PFSK-1 (cell line): ENCODE results near the gene HOXC11.

ENCODE experiments used
- FOXP2 ChIP-seq: optimal IDR thresholded peaks from 2 replicates; pipeline ENCODE3; 2011; ENCODE audit warnings: borderline replicate concordance, control low read depth, inconsistent platforms; ENCODE audit not compliant: insufficient read depth; ENCODE audit errors: extremely low read length, extremely low read depth
- POLR2AphosphoS5 ChIP-seq: IDR thresholded peaks from 2 replicates; pipeline ENCODE4 v1.6.1; 2012; ENCODE audit warnings: low read depth, mild to moderate bottlenecking, control low read depth, low read length, moderate library complexity
- SIN3A ChIP-seq: IDR thresholded peaks from 2 replicates; pipeline ENCODE4 v1.6.1; 2012; ENCODE audit warnings: mild to moderate bottlenecking, low read length, moderate library complexity, borderline replicate concordance; ENCODE audit not compliant: insufficient read depth
- TAF1 ChIP-seq: IDR thresholded peaks from 2 replicates; pipeline ENCODE4 v1.6.1; 2012; ENCODE audit warnings: low read length, control low read depth, borderline replicate concordance; ENCODE audit not compliant: insufficient read depth
- TF ChIP-seq, protein P1 (sequence below), 2 experiments: IDR thresholded peaks; 2 replicates each; pipeline versions ENCODE4 v1.6.1 to v1.8.0; 2011 to 2012; ENCODE audit warnings: low read depth in 2 of 2, low read length in 2 of 2, control low read depth in 1 of 2, inconsistent platforms in 1 of 2, mild to moderate bottlenecking in 1 of 2, moderate library complexity in 1 of 2; ENCODE audit not compliant: insufficient read depth in 1 of 2

Gene HOXC11

DNA sequence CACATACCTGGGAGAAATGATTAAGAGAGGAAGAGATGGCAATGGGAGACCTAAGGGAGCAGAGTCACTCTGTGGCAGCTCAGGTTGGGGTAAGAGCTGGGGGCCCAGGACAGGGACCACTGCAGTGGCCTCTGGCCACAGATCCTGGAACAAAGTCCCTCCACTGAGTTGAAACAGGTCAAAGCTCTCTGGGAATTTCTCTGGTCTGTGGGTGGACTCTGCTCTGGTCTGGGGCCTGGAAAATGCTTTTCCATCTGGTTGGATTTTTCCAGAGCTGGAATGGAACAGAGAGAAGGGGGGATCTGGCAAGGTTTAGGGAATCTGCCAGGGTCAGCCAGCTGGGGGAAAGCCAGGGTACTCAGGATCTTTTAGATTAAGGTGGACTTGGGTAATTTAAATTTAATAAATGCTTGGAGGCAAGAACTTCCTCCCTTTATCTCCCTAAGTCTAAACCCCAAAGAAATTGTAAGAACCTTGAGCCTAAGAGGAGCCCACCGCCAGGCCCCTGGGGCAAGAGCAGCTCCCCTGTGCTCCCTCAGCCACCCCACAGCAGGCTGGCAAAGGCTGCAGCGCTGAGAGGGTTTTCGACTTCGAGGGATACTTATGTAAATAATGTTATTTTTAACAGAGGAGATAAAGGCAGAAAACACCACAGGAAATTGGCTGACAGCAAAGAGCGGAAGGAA lies 15.8 kb downstream of the HOXC11 start:
- TF ChIP-seq, protein P1, sequence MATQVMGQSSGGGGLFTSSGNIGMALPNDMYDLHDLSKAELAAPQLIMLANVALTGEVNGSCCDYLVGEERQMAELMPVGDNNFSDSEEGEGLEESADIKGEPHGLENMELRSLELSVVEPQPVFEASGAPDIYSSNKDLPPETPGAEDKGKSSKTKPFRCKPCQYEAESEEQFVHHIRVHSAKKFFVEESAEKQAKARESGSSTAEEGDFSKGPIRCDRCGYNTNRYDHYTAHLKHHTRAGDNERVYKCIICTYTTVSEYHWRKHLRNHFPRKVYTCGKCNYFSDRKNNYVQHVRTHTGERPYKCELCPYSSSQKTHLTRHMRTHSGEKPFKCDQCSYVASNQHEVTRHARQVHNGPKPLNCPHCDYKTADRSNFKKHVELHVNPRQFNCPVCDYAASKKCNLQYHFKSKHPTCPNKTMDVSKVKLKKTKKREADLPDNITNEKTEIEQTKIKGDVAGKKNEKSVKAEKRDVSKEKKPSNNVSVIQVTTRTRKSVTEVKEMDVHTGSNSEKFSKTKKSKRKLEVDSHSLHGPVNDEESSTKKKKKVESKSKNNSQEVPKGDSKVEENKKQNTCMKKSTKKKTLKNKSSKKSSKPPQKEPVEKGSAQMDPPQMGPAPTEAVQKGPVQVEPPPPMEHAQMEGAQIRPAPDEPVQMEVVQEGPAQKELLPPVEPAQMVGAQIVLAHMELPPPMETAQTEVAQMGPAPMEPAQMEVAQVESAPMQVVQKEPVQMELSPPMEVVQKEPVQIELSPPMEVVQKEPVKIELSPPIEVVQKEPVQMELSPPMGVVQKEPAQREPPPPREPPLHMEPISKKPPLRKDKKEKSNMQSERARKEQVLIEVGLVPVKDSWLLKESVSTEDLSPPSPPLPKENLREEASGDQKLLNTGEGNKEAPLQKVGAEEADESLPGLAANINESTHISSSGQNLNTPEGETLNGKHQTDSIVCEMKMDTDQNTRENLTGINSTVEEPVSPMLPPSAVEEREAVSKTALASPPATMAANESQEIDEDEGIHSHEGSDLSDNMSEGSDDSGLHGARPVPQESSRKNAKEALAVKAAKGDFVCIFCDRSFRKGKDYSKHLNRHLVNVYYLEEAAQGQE (IDR thresholded peaks at IDR 0.05; ENCODE audit: insufficient read depth in 1 of 2, low read depth in 2 of 2, low read length in 2 of 2), result no peak
- TF ChIP-seq FOXP2 (no peak), POLR2AphosphoS5 (no peak), SIN3A (no peak), TAF1 (no peak)

DNA sequence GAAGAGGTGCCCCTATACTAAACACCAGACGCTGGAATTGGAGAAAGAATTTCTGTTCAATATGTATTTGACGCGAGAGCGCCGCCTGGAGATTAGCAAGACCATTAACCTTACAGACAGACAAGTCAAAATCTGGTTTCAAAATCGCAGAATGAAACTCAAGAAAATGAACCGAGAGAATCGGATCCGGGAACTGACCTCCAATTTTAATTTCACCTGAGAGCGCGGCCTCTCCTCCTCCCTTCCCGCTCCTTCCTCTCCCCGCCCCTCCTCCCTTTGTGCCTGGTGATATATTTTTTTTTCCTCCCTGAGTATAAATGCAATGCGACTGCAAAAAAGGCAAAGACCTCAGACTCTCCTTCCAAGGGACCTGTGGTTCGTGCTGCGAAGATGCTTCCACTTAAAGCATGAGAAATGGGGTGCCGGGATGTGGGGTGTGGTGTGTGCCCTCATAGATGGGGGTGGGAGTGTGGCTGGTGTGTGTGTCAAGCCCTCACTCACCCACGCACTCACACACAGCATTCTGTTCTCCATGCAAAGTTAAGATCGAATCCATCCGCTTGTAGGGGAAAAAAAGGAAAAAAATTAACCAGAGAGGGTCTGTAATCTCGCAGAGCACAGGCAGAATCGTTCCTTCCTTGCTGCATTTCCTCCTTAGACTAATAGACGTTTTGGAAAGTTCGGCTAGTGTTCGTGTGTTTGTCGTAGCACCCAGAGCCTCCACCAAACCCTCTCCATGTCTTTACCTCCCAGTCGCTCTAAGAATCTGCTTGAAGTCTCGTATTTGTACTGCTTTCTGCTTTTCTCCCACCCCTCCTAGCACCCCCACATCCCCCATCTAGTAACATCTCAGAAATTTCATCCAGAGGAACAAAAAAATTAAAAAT lies 16.5 kb downstream of the HOXC11 start:
- TF ChIP-seq SIN3A (no peak), TAF1 (no peak), POLR2AphosphoS5 (no peak), FOXP2 (no peak)
- TF ChIP-seq, protein P1 (IDR thresholded peaks at IDR 0.05; ENCODE audit: insufficient read depth in 1 of 2, low read depth in 2 of 2, low read length in 2 of 2), result no peak

DNA sequence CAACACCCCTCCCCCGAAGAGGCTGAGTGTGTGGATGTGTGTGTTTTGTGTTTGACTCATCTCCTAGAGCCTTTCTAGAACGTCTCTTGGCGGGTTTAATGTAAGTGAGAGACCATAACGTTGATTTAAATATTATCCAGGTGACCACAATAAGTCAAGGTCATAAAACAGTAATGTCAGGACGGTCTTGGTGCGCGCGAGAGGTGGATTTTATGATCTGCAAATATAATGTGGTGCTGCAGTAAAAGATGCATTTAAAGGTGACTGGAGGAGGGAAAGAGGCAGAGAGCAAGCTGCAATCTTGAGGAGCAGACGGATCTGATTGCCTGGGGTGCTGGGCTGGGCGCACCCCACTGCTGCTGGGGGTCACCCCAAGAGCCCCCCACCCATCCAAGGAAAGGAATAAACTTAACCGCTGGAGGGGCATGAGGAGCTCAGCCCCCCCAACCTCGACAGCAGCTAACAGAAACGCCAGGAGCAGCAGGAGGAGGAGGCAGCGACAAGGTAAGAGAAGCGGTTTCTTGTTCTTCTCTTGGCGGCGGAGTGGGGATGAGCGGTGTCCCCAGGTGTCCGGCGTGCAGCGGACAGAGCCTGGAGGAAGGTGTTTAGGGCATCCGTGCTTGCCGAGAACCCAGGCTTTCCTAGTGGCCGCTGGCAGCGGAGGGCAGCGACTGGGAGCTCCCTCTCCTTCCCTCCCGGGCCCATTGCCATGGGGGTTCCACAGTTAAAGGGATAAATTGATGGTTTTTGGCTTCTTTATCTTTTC lies 17.6 kb downstream of the HOXC11 start:
- TF ChIP-seq, protein P1 (IDR thresholded peaks at IDR 0.05; ENCODE audit: insufficient read depth in 1 of 2, low read depth in 2 of 2, low read length in 2 of 2), result no peak
- no peak for TF ChIP-seq POLR2AphosphoS5
- no peak for TF ChIP-seq TAF1
- no peak for TF ChIP-seq FOXP2
- TF ChIP-seq SIN3A, result no peak

- TF ChIP-seq FOXP2 (no peak), TAF1 (no peak), POLR2AphosphoS5 (no peak), SIN3A (no peak)
- TF ChIP-seq, protein P1 (IDR thresholded peaks at IDR 0.05; ENCODE audit: insufficient read depth in 1 of 2, low read depth in 2 of 2, low read length in 2 of 2), result no peak
Observed at GRCh38 chr12:53991077-53991460, 18.1 kb downstream of the HOXC11 start.
